ENCODE measurements around the gene PDE4DIP.
A peak's percentile ranks its signal among the peaks of the same experiment; 100 is the strongest.
"Not testable (repeated sequence)": the region's sequence is repeated elsewhere in the genome, so short reads cannot be mapped to it uniquely, and the experiment has no call there.

Gene PDE4DIP

GRCh38 chr1:148923798-148924197 is 79.6 kb downstream of the PDE4DIP start:
- H3K27ac ChIP-seq (ENCODE audit: low read depth, low read length); H3K79me2 ChIP-seq (ENCODE audit: control insufficient read depth, insufficient read depth, low read length, unreplicated experiment); H3K36me3 ChIP-seq (ENCODE audit: insufficient read depth, low read length); H2AFZ ChIP-seq (ENCODE audit: low read length, unreplicated experiment); H3K4me1 ChIP-seq (ENCODE audit: control insufficient read depth, insufficient read depth, low read length, unreplicated experiment); H3K27me3 ChIP-seq (ENCODE audit: insufficient read depth, low read length); H3K4me3 ChIP-seq (ENCODE audit: low read depth, low read length): not testable (repeated sequence)

GRCh38 chr1:148927645-148928044 is 83.4 kb downstream of the PDE4DIP start:
- not testable (repeated sequence) for H3K27me3 ChIP-seq (ENCODE audit: insufficient read depth, low read length); H3K27ac ChIP-seq (ENCODE audit: low read depth, low read length); H3K36me3 ChIP-seq (ENCODE audit: insufficient read depth, low read length); H3K79me2 ChIP-seq (ENCODE audit: control insufficient read depth, insufficient read depth, low read length, unreplicated experiment); H2AFZ ChIP-seq (ENCODE audit: low read length, unreplicated experiment); H3K4me3 ChIP-seq (ENCODE audit: low read depth, low read length); H3K4me1 ChIP-seq (ENCODE audit: control insufficient read depth, insufficient read depth, low read length, unreplicated experiment)

DNA sequence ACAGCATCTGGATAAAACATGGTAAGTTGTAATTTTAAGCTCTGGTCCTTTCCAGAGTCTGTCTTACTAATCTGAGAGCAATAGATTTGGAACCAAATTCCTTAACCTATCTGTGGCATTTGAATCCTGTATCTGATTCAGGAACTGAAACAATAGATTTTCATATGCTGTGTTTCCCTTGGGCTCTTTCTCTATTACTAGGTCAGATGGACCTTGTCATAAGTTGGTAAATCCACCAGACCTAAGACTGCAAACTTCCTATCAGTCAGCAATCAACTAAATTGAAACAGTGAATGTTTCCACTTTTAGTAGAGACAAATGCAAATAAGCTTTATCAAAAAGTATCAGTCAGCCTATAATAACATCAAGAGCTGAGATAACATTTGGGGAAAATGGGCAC is 85.0 kb downstream of the PDE4DIP start:
- not testable (repeated sequence) for H3K27me3 ChIP-seq (ENCODE audit: insufficient read depth, low read length); H3K4me1 ChIP-seq (ENCODE audit: control insufficient read depth, insufficient read depth, low read length, unreplicated experiment); H3K4me3 ChIP-seq (ENCODE audit: low read depth, low read length); H2AFZ ChIP-seq (ENCODE audit: low read length, unreplicated experiment); H3K79me2 ChIP-seq (ENCODE audit: control insufficient read depth, insufficient read depth, low read length, unreplicated experiment); H3K36me3 ChIP-seq (ENCODE audit: insufficient read depth, low read length); H3K27ac ChIP-seq (ENCODE audit: low read depth, low read length)

- not testable (repeated sequence) for H2AFZ ChIP-seq (ENCODE audit: low read length, unreplicated experiment); H3K4me1 ChIP-seq (ENCODE audit: control insufficient read depth, insufficient read depth, low read length, unreplicated experiment); H3K27me3 ChIP-seq (ENCODE audit: insufficient read depth, low read length); H3K36me3 ChIP-seq (ENCODE audit: insufficient read depth, low read length); H3K79me2 ChIP-seq (ENCODE audit: control insufficient read depth, insufficient read depth, low read length, unreplicated experiment); H3K4me3 ChIP-seq (ENCODE audit: low read depth, low read length); H3K27ac ChIP-seq (ENCODE audit: low read depth, low read length)
These were observed 91.3 kb downstream of the PDE4DIP start for GRCh38 chr1:148935381-148936002.

DNA sequence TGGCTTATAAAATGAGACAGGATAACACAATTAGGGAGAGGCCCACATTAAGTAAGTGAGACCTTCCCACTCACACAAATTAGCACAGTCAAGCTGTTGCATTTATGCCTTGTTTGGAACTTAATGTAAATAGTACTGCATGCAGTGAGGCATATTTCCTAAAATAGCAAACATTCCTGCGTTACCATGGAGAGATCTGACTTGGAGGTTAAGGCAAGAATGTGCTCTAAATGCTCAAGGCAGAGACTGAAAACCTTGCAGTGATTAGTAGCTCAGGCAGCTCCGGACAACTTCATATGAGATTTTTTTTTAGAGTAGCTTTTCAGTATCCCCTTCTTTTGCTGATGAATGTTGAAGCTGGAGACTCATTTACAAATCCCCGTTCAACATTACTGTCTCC is 98.7 kb downstream of the PDE4DIP start:
- H3K4me1 ChIP-seq (ENCODE audit: control insufficient read depth, insufficient read depth, low read length, unreplicated experiment); H3K79me2 ChIP-seq (ENCODE audit: control insufficient read depth, insufficient read depth, low read length, unreplicated experiment); H2AFZ ChIP-seq (ENCODE audit: low read length, unreplicated experiment); H3K4me3 ChIP-seq (ENCODE audit: low read depth, low read length); H3K27ac ChIP-seq (ENCODE audit: low read depth, low read length); H3K36me3 ChIP-seq (ENCODE audit: insufficient read depth, low read length); H3K27me3 ChIP-seq (ENCODE audit: insufficient read depth, low read length): not testable (repeated sequence)

DNA sequence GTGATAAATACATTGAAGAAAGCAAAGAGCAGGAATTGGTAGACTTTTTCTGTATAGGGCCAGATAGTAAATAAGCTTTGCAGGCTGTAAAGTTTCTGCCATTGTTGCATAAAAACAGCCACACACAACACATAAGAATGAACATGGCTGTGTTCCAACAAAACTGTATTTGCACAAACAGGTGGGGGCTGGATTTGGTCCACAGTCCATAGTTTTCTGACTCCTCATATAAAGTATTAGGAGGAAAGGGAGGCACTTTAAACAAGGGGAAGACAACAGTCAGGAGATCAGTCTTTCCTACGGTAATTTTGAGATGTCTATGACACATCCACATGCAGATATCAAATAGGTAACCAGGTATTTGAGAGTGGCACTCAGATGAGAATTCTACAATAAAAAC is 100.9 kb downstream of the PDE4DIP start:
- H3K4me3 ChIP-seq (ENCODE audit: low read depth, low read length); H3K27ac ChIP-seq (ENCODE audit: low read depth, low read length); H2AFZ ChIP-seq (ENCODE audit: low read length, unreplicated experiment); H3K36me3 ChIP-seq (ENCODE audit: insufficient read depth, low read length); H3K79me2 ChIP-seq (ENCODE audit: control insufficient read depth, insufficient read depth, low read length, unreplicated experiment); H3K4me1 ChIP-seq (ENCODE audit: control insufficient read depth, insufficient read depth, low read length, unreplicated experiment); H3K27me3 ChIP-seq (ENCODE audit: insufficient read depth, low read length): not testable (repeated sequence)

DNA sequence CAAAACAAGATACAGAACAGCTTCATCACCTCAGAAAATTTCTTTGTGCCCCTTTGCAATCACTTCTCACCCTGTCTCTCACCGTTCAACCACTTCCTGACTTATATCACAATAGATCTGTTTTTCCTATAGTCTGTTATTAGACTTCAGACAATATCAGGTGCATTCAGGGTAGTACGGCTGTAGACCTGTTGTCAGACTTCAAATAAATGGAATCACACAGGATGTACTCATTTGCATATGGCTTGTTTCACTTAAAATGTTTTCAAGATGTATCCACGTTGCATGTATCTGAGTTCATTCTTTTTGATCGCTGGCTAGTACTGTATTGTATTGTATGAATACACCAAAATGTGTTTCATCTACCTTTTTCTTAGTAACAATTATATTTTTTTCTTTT is 104.5 kb downstream of the PDE4DIP start:
- H2AFZ ChIP-seq (ENCODE audit: low read length, unreplicated experiment); H3K27me3 ChIP-seq (ENCODE audit: insufficient read depth, low read length); H3K27ac ChIP-seq (ENCODE audit: low read depth, low read length); H3K4me3 ChIP-seq (ENCODE audit: low read depth, low read length); H3K4me1 ChIP-seq (ENCODE audit: control insufficient read depth, insufficient read depth, low read length, unreplicated experiment); H3K79me2 ChIP-seq (ENCODE audit: control insufficient read depth, insufficient read depth, low read length, unreplicated experiment); H3K36me3 ChIP-seq (ENCODE audit: insufficient read depth, low read length): not testable (repeated sequence)

- peaks cover 21% of the 10 kb centered on the region for H3K79me2 ChIP-seq (ENCODE audit: control insufficient read depth, insufficient read depth, low read length, unreplicated experiment)
- peak overlapping the region; percentile 43 for H3K27ac ChIP-seq (ENCODE audit: low read depth, low read length)
- H3K36me3 ChIP-seq (ENCODE audit: insufficient read depth, low read length); H2AFZ ChIP-seq (ENCODE audit: low read length, unreplicated experiment); H3K27me3 ChIP-seq (ENCODE audit: insufficient read depth, low read length); H3K4me1 ChIP-seq (ENCODE audit: control insufficient read depth, insufficient read depth, low read length, unreplicated experiment): not testable (repeated sequence)
- H3K4me3 ChIP-seq (ENCODE audit: low read depth, low read length): peak overlapping the region; percentile 74
These were observed 107.4 kb downstream of the PDE4DIP start for GRCh38 chr1:148951336-148952227.

DNA sequence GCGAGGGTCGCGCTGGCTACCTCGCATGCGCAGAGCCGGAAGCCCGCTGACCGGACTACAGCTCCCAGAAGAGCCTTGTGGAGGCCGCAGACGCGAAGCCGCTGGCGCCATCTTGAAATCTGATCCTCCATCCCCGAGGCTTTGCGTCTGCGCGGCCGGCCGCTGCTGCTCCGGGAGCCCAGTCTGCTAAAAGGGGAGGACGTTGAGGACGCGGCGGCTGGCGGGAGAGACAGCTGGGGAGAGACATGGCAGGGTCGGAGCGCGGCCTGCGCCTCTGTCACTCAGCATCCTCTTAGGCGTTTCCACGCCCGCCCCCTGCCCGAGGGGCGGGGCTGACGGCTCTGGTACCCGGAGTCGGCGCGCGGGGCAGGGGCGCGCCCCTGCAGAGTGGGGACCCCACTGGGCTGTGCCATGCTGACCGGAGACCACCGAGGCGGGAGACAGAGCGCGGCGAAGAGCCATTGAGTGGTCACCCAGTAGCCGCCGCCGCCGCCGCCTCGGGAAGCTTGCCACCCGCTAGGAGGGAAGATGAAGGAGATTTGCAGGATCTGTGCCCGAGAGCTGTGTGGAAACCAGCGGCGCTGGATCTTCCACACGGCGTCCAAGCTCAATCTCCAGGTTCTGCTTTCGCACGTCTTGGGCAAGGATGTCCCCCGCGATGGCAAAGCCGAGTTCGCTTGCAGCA is 108.2 kb downstream of the PDE4DIP start:
- not testable (repeated sequence) for H2AFZ ChIP-seq (ENCODE audit: low read length, unreplicated experiment); H3K4me1 ChIP-seq (ENCODE audit: control insufficient read depth, insufficient read depth, low read length, unreplicated experiment); H3K36me3 ChIP-seq (ENCODE audit: insufficient read depth, low read length); H3K27me3 ChIP-seq (ENCODE audit: insufficient read depth, low read length)
- H3K79me2 ChIP-seq (ENCODE audit: control insufficient read depth, insufficient read depth, low read length, unreplicated experiment): peaks cover 21% of the 10 kb centered on the region
- H3K4me3 ChIP-seq (ENCODE audit: low read depth, low read length): peak overlapping the region; percentile 74
- H3K27ac ChIP-seq (ENCODE audit: low read depth, low read length): peak overlapping the region; percentile 43; the same call in 1 of the 2 replicates

DNA sequence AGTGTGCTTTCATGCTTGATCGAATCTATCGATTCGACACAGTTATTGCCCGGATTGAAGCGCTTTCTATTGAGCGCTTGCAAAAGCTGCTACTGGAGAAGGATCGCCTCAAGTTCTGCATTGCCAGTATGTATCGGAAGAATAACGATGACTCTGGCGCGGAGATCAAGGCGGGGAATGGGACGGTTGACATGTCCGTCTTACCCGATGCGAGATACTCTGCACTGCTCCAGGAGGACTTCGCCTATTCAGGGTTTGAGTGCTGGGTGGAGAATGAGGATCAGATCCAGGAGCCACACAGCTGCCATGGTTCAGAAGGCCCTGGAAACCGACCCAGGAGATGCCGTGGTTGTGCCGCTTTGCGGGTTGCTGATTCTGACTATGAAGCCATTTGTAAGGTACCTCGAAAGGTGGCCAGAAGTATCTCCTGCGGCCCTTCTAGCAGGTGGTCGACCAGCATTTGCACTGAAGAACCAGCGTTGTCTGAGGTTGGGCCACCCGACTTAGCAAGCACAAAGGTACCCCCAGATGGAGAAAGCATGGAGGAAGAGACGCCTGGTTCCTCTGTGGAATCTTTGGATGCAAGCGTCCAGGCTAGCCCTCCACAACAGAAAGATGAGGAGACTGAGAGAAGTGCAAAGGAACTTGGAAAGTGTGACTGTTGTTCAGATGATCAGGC is 108.8 kb downstream of the PDE4DIP start:
- H2AFZ ChIP-seq (ENCODE audit: low read length, unreplicated experiment); H3K27ac ChIP-seq (ENCODE audit: low read depth, low read length); H3K4me1 ChIP-seq (ENCODE audit: control insufficient read depth, insufficient read depth, low read length, unreplicated experiment); H3K36me3 ChIP-seq (ENCODE audit: insufficient read depth, low read length); H3K27me3 ChIP-seq (ENCODE audit: insufficient read depth, low read length): not testable (repeated sequence)
- H3K79me2 ChIP-seq (ENCODE audit: control insufficient read depth, insufficient read depth, low read length, unreplicated experiment): peaks cover 21% of the 10 kb centered on the region
- H3K4me3 ChIP-seq (ENCODE audit: low read depth, low read length): peak overlapping the region; percentile 74

Measured in ACC112 (cell line).